Right atrium auricular region (tissue), 2 donors: ENCODE data around the gene PANK4. TPM values are rescaled to one million over a fixed set of nuclear protein-coding genes. Genes with fewer than 3 reads are reported as not detected.

ENCODE experiments used
- DNase-seq: peaks from one replicate; pipeline ENCODE4 v3.0.0-alpha.2; 2019; ENCODE audit warnings: low spot score
- H3K27ac ChIP-seq, 2 donors: fragments of 200-600 bp; sonication (generic); 1 replicate in 1 of 2; 2 replicates in 1 of 2; pipeline ENCODE4 v1.5.1; 2016 to 2019
- H3K27me3 ChIP-seq, 2 donors: fragments of 200-600 bp; sonication (generic); one replicate each; pipeline versions ENCODE4 v1.5.1 to v1.6.0; 2017 to 2019
- H3K36me3 ChIP-seq: fragments of 200-600 bp; sonication (generic); one replicate; pipeline ENCODE4 v1.5.1; 2016
- H3K4me1 ChIP-seq, 2 donors: fragments of 200-600 bp; sonication (generic); one replicate each; pipeline versions ENCODE4 v1.5.1 to v1.6.0; 2017 to 2019
- H3K4me3 ChIP-seq, 2 donors: fragments of 200-600 bp; sonication (generic); 1 replicate in 1 of 2; 2 replicates in 1 of 2; pipeline ENCODE4 v1.5.1; 2017 to 2019; ENCODE audit warnings: mild to moderate bottlenecking in 1 of 2, moderate library complexity in 1 of 2
- H3K9me3 ChIP-seq, 2 donors: fragments of 200-600 bp; sonication (generic); one replicate each; pipeline ENCODE4 v1.5.1; 2019
- total RNA-seq, 2 donors: library from RNA; depleted of rRNA; stranded (reverse); fragments of >200 nt; gene quantifications; one replicate each; pipeline ENCODE4 v1.1.0, GENCODE V29; 2016
- TF ChIP-seq, protein P1 (sequence below), 2 donors: fragments of 200-600 bp; sonication (generic); IDR thresholded peaks; one replicate each; pipeline ENCODE4 v1.5.1; 2019; ENCODE audit warnings: antibody characterized with exemption in 2 of 2

Gene PANK4
- total RNA-seq, 2 donors from 2014 or later, result 27.0 to 41.5 TPM

DNA sequence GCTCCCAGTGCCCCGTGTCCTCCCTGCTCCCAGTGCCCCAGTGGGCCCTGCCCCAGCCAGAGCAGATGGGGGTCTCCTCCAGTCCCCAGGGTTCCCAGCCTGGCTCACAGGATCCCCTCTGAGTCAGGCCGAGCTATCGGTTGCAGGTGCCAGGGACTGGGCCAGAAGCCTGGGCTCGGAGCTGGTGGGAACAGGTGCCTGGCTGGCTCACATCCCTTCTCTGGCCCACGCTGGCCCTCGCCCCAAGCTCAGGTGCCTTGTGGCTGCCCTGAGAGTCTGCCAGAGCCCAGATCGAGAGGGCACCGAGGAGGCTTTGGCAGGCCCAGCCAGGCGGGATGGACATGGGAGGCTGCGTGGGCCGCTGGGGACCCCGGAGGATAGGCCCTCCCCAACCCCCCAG lies 31.4 kb downstream of the PANK4 start:
- Histone ChIP-seq H3K36me3 (no peaks in the 10 kb centered on the region), H3K4me3 (no peak overlapping the region), H3K27me3 (no peaks in the 10 kb centered on the region), H3K27ac (no peak overlapping the region), H3K9me3 (no peaks in the 10 kb centered on the region), H3K4me1 (no peaks in the 10 kb centered on the region)
- TF ChIP-seq, protein P1, sequence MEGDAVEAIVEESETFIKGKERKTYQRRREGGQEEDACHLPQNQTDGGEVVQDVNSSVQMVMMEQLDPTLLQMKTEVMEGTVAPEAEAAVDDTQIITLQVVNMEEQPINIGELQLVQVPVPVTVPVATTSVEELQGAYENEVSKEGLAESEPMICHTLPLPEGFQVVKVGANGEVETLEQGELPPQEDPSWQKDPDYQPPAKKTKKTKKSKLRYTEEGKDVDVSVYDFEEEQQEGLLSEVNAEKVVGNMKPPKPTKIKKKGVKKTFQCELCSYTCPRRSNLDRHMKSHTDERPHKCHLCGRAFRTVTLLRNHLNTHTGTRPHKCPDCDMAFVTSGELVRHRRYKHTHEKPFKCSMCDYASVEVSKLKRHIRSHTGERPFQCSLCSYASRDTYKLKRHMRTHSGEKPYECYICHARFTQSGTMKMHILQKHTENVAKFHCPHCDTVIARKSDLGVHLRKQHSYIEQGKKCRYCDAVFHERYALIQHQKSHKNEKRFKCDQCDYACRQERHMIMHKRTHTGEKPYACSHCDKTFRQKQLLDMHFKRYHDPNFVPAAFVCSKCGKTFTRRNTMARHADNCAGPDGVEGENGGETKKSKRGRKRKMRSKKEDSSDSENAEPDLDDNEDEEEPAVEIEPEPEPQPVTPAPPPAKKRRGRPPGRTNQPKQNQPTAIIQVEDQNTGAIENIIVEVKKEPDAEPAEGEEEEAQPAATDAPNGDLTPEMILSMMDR (IDR thresholded peaks at IDR 0.05), result no peak
- no peak for DNase-seq

DNA sequence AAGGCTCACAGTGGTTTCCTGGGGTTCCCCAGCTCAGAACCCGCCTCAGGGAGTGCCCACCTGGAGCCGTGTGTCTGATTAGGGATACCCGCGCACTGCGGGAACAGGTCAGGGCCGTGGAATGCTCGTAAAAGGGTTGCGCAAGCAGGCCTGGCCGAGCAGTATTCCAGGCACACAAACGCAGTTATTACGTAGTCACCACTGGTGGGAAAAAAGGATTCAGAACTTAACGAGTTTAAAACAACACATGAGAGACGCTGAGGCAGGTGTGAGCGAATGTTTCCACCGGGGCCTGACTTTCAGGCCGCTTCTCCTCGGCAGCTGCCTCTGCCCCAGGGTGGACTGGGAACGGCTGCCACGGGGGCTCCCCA lies 32.1 kb downstream of the PANK4 start:
- H3K27ac ChIP-seq, result no peak overlapping the region
- no peaks in the 10 kb centered on the region for H3K9me3 ChIP-seq
- no peaks in the 10 kb centered on the region for H3K4me1 ChIP-seq
- H3K4me3 ChIP-seq, result no peak overlapping the region
- H3K36me3 ChIP-seq, result no peaks in the 10 kb centered on the region
- TF ChIP-seq, protein P1 (IDR thresholded peaks at IDR 0.05), result no peak
- H3K27me3 ChIP-seq, result no peaks in the 10 kb centered on the region
- DNase-seq, result no peak

DNA sequence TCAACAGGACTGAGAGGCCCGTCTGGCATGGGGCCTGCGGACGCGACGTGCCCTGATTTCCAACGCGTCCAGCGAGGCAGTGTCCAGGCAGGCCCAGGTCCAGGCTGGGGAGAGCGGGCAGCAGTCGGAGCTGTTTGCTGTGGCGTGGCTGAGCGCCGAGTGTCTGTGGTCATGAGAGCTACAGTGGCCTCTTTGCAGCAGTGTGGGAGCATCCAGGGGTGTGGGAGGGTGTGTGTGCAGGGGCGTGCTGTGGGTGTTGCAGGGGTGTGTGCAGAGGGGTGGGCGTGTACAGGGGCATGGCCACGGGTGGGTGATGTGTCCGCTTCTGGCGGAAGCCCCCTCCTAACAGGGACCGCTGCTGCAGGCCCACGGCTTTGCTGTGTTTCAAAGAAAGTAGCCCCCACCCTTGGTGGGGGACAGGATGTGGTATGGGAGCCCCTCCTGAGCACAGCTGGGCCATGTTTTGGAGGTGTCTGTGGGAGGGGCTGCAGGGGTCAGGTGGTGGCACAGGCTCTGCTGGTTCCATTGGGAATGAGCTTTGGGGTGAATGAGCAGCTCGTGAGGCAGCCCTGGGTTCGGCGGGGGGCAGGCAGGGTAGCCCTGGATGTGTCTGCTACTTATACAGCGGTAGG lies 32.6 kb downstream of the PANK4 start:
- TF ChIP-seq, protein P1 (IDR thresholded peaks at IDR 0.05), result no peak
- Histone ChIP-seq H3K4me1 (no peaks in the 10 kb centered on the region), H3K36me3 (no peaks in the 10 kb centered on the region), H3K9me3 (peaks cover 0 to 2% of the 10 kb centered on the region in 2 donors), H3K27ac (no peak overlapping the region), H3K27me3 (no peaks in the 10 kb centered on the region), H3K4me3 (no peak overlapping the region)
- no peak for DNase-seq

DNA sequence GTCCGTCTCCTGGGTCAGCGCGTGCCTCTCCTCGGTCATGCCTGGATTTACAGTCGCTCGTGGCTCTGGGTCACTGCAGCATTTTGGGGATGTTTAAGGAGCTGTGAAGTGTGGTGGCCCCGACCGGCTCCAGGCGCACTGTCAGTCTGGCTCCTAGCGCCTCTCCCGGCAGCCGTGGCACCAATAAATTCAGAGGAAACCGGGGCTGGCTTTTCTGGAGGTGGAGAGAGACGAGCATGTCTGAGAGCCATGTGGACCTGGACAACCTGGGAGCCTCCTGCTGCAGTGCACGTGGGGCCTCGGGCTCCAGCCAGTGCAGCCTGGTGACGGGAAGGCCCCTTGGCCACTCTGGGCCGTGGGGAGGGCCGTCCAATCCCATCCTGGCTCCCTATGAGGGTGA lies 33.2 kb downstream of the PANK4 start:
- Histone ChIP-seq H3K36me3 (no peaks in the 10 kb centered on the region), H3K9me3 (peaks cover 0 to 5% of the 10 kb centered on the region in 2 donors), H3K4me1 (no peaks in the 10 kb centered on the region), H3K4me3 (no peak overlapping the region), H3K27me3 (no peaks in the 10 kb centered on the region), H3K27ac (no peak overlapping the region)
- no peak for DNase-seq
- TF ChIP-seq, protein P1 (IDR thresholded peaks at IDR 0.05), result no peak

DNA sequence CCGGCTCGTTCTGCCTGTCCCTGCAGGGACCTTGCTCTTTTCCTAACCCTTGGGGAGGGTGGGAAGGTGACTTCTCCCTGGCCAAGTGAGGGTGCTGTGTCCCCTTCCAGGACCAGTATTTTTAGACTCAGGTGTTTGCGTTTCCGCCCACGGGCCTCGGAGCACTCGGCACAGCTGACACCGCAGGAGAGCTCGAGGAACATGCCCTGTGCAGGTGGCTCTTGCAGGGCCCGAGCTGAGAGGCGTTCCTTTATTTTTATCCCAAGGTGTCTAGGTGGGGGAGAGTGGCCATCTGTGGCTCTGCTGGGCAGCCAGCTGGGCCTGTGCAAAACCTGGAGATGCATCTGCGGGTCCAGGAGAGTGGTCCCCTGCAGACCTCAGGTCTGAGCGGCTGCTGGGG lies 34.3 kb downstream of the PANK4 start:
- Histone ChIP-seq H3K4me1 (no peaks in the 10 kb centered on the region), H3K27me3 (no peaks in the 10 kb centered on the region), H3K4me3 (no peak overlapping the region), H3K36me3 (no peaks in the 10 kb centered on the region), H3K9me3 (peaks cover 0 to 5% of the 10 kb centered on the region in 2 donors), H3K27ac (no peak overlapping the region)
- TF ChIP-seq, protein P1 (IDR thresholded peaks at IDR 0.05), result no peak
- no peak for DNase-seq

DNA sequence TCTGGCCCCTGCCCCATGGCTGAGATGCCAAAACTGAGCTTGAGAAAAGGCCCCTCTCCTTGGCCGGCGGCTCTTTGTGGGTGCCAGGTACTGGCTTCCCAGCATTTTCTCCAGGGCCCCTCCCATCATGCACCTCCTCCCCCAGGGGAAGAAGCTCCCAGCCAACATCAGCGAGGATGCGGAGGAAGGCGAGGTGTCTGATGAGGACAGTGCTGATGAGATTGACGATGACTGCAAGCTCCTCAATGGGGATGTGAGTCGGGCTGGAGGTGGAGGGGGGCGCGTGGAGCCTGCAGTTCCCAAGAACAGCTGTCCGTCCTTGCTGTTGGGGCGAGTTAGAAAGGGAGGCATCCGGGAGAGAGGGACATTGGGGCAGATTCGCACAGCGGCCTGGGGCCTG lies 36.8 kb downstream of the PANK4 start:
- Histone ChIP-seq H3K9me3 (peaks cover 0 to 5% of the 10 kb centered on the region in 2 donors), H3K4me1 (no peaks in the 10 kb centered on the region), H3K4me3 (no peak overlapping the region), H3K36me3 (no peaks in the 10 kb centered on the region), H3K27ac (no peak overlapping the region), H3K27me3 (no peaks in the 10 kb centered on the region)
- DNase-seq, result no peak
- TF ChIP-seq, protein P1 (IDR thresholded peaks at IDR 0.05), result no peak
